GM12891 (cell line): ENCODE data around the gene HYAL2.

Experiments
- POLR2AphosphoS5 ChIP-seq: IDR thresholded peaks from 2 replicates; pipeline ENCODE4 v1.6.1; 2011; ENCODE audit warnings: low read depth, low read length, control low read depth
- TAF1 ChIP-seq: IDR thresholded peaks from 2 replicates; pipeline ENCODE4 v1.6.1; 2011; ENCODE audit warnings: low read depth, low read length, control low read depth

- no peak for TF ChIP-seq TAF1
- no peak for TF ChIP-seq POLR2AphosphoS5
These were observed 48.9 kb downstream of the HYAL2 start for GRCh38 chr3:50273689-50274065.
